Measurements from ENCODE around the gene PPT2. TPM values are rescaled to one million over a fixed set of nuclear protein-coding genes. Genes with fewer than 3 reads are reported as not detected.

PPT2 gene
- total RNA-seq, 4 donors from 2014 or later, result 14.9 to 31.4 (median 20.8) TPM

DNA sequence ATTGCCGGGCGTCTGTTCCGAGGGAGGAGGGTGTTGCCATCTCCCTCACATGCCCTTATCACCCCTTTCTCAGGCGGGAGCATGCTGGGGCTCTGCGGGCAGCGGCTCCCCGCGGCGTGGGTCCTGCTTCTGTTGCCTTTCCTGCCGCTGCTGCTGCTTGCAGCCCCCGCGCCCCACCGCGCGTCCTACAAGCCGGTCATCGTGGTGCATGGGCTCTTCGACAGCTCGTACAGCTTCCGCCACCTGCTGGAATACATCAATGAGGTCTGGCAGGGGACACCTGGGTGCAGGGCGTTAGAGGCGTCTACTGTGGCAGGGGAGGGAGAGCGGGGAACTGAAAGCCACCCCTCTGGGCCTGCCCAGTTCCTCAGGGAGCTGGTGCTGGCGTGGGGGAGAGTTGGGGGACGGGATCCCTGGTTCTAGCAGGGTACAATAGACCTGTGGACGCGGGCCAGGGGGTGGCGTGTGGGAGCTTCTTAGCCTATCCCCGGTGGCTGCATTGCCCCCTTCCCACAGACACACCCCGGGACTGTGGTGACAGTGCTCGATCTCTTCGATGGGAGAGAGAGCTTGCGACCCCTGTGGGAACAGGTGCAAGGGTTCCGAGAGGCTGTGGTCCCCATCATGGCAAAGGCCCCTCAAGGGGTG, 697 bp downstream of the PPT2 start:
- H3K36me3 ChIP-seq, result peaks cover 12 to 38% (median 38%) of the 10 kb centered on the region in 4 donors
- H3K4me1 ChIP-seq, result peaks cover 33 to 69% (median 62%) of the 10 kb centered on the region in 4 donors
- H3K9me3 ChIP-seq, result no peaks in the 10 kb centered on the region
- peak overlapping the region; percentile 76 to 84 (median 80) for H3K4me3 ChIP-seq
- intact Hi-C loops (cut with DNase I), result loop anchor here (2.0 kb wide), 1 partner anchor 36 kb away; no protein-coding TSS in a partner anchor
- TF ChIP-seq POLR2AphosphoS5 (IDR thresholded peaks at IDR 0.05) (peak in 1 of 2 donors; percentile 30), EP300 (IDR thresholded peaks at IDR 0.05) (no peak), POLR2A (IDR thresholded peaks at IDR 0.05; ENCODE audit: low read depth) (no peak)
- TF ChIP-seq, protein P1, sequence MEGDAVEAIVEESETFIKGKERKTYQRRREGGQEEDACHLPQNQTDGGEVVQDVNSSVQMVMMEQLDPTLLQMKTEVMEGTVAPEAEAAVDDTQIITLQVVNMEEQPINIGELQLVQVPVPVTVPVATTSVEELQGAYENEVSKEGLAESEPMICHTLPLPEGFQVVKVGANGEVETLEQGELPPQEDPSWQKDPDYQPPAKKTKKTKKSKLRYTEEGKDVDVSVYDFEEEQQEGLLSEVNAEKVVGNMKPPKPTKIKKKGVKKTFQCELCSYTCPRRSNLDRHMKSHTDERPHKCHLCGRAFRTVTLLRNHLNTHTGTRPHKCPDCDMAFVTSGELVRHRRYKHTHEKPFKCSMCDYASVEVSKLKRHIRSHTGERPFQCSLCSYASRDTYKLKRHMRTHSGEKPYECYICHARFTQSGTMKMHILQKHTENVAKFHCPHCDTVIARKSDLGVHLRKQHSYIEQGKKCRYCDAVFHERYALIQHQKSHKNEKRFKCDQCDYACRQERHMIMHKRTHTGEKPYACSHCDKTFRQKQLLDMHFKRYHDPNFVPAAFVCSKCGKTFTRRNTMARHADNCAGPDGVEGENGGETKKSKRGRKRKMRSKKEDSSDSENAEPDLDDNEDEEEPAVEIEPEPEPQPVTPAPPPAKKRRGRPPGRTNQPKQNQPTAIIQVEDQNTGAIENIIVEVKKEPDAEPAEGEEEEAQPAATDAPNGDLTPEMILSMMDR (IDR thresholded peaks at IDR 0.05), result peak; percentile 62 to 74 (median 65)
- no peaks in the 10 kb centered on the region for H3K27me3 ChIP-seq
- 10% methylated on average over 8 of the region's 34 CpGs for whole genome bisulfite sequencing
- H3K27ac ChIP-seq (replicated peaks in 1 of 4), result peak overlapping the region; percentile 90 to 94 (median 93)
- no peak for DNase-seq (ENCODE audit: extremely low spot score)

GRCh38 chr6:32156891-32157290, 3.0 kb downstream of the PPT2 start:
- TF ChIP-seq POLR2AphosphoS5 (IDR thresholded peaks at IDR 0.05) (no peak), POLR2A (IDR thresholded peaks at IDR 0.05; ENCODE audit: low read depth) (no peak), EP300 (IDR thresholded peaks at IDR 0.05) (no peak)
- TF ChIP-seq, protein P1 (IDR thresholded peaks at IDR 0.05), result no peak
- Histone ChIP-seq H3K27me3 (no peaks in the 10 kb centered on the region), H3K36me3 (peaks cover 12 to 58% (median 55%) of the 10 kb centered on the region in 4 donors), H3K4me3 (no peak overlapping the region), H3K9me3 (no peaks in the 10 kb centered on the region), H3K27ac (replicated peaks in 1 of 4) (no peak overlapping the region), H3K4me1 (peaks cover 25 to 49% (median 40%) of the 10 kb centered on the region in 4 donors)
- no peak for DNase-seq (ENCODE audit: extremely low spot score)
- 82% methylated on average over 9 of the region's 9 CpGs for WGBS
- intact Hi-C loops (cut with DNase I), result no loop called here

GRCh38 chr6:32158052-32158451, 4.1 kb downstream of the PPT2 start:
- Histone ChIP-seq H3K36me3 (peaks cover 14 to 70% (median 66%) of the 10 kb centered on the region in 4 donors), H3K27ac (replicated peaks in 1 of 4) (no peak overlapping the region), H3K27me3 (no peaks in the 10 kb centered on the region), H3K9me3 (no peaks in the 10 kb centered on the region), H3K4me1 (peaks cover 13 to 43% (median 36%) of the 10 kb centered on the region in 4 donors), H3K4me3 (no peak overlapping the region)
- no peak for DNase-seq (ENCODE audit: extremely low spot score)
- intact Hi-C loops (cut with DNase I), result no loop called here
- TF ChIP-seq POLR2A (IDR thresholded peaks at IDR 0.05; ENCODE audit: low read depth), result no peak
- no peak for TF ChIP-seq EP300 (IDR thresholded peaks at IDR 0.05)
- TF ChIP-seq POLR2AphosphoS5 (IDR thresholded peaks at IDR 0.05), result no peak

- H3K27me3 ChIP-seq, result no peaks in the 10 kb centered on the region
- H3K27ac ChIP-seq (replicated peaks in 1 of 4), result peak overlapping the region; percentile 58 to 72 (median 67)
- WGBS, result 76% methylated on average over 4 of the region's 7 CpGs
- TF ChIP-seq POLR2A (IDR thresholded peaks at IDR 0.05; ENCODE audit: low read depth) (no peak), POLR2AphosphoS5 (IDR thresholded peaks at IDR 0.05) (peak; percentile 7 to 14), EP300 (IDR thresholded peaks at IDR 0.05) (no peak)
- TF ChIP-seq, protein P1 (IDR thresholded peaks at IDR 0.05), result no peak
- H3K4me3 ChIP-seq, result no peak overlapping the region
- no peak for DNase-seq (ENCODE audit: extremely low spot score)
- H3K4me1 ChIP-seq, result peaks cover 0 to 26% (median 17%) of the 10 kb centered on the region in 4 donors
- intact Hi-C loops (cut with DNase I), result no loop called here
- H3K36me3 ChIP-seq, result peaks cover 7 to 94% (median 82%) of the 10 kb centered on the region in 4 donors
- no peaks in the 10 kb centered on the region for H3K9me3 ChIP-seq
These were observed 9.8 kb downstream of the PPT2 start for GRCh38 chr6:32163559-32164258.

DNA sequence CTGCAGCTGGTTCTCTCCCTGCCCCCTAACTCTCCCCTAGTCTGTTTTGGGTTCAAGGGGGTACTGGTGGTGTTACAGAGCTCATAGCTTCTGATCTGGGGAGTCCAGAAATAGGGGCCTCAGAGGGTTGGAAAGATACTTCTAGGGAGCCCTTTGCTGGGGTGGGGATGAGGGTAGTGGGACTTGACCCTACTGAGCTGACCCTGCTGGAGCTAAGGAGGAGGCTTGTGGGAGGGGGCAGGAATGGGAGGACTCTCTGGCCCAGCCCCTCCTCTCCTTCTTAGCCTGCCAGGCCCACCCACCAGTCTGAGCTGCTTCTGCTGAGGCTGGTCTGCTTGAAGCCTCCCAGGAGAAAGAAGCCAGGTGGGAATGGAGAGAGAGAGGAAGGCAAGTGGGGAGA, 10.4 kb downstream of the PPT2 start, which contains the start of gene EGFL8:
Gene EGFL8 (plus strand): TSS at position 301 of the 400 bp plus-strand sequence. CDS start 1,571 bp downstream, outside the sequence.
- Histone ChIP-seq H3K27me3 (no peaks in the 10 kb centered on the region), H3K4me3 (no peak within 1 kb of the TSS), H3K9me3 (no peaks in the 10 kb centered on the region), H3K36me3 (peaks cover 7 to 95% (median 82%) of the 10 kb centered on the region in 4 donors), H3K4me1 (peaks cover 0 to 28% (median 19%) of the 10 kb centered on the region in 4 donors), H3K27ac (replicated peaks in 1 of 4) (peak within 1 kb of the TSS; percentile 58 to 72 (median 67))
- DNase-seq (ENCODE audit: extremely low spot score), result no peak
- intact Hi-C loops (cut with DNase I), result no loop called here
- TF ChIP-seq POLR2A (IDR thresholded peaks at IDR 0.05; ENCODE audit: low read depth) (no peak), EP300 (IDR thresholded peaks at IDR 0.05) (no peak), POLR2AphosphoS5 (IDR thresholded peaks at IDR 0.05) (no peak)
- TF ChIP-seq, protein P1 (IDR thresholded peaks at IDR 0.05), result no peak
